Activated CD4-positive, alpha-beta T cell treated with anti-CD3 and anti-CD28 coated beads, Interleukin-2, Interleukin-4, amounts not matched to agents 100 ng/mL and 50 ng/mL, durations not matched to agents 16 hours and 8 hours (primary cell): ENCODE measurements around the gene BCAS1.
"Not testable (repeated sequence)": the region's sequence is repeated elsewhere in the genome, so short reads cannot be mapped to it uniquely, and the experiment has no call there.

Source experiments
- DNase-seq: peaks from one replicate; pipeline ENCODE4 v3.0.0-alpha.2; 2020; ENCODE audit warnings: low spot score

Gene BCAS1

DNA sequence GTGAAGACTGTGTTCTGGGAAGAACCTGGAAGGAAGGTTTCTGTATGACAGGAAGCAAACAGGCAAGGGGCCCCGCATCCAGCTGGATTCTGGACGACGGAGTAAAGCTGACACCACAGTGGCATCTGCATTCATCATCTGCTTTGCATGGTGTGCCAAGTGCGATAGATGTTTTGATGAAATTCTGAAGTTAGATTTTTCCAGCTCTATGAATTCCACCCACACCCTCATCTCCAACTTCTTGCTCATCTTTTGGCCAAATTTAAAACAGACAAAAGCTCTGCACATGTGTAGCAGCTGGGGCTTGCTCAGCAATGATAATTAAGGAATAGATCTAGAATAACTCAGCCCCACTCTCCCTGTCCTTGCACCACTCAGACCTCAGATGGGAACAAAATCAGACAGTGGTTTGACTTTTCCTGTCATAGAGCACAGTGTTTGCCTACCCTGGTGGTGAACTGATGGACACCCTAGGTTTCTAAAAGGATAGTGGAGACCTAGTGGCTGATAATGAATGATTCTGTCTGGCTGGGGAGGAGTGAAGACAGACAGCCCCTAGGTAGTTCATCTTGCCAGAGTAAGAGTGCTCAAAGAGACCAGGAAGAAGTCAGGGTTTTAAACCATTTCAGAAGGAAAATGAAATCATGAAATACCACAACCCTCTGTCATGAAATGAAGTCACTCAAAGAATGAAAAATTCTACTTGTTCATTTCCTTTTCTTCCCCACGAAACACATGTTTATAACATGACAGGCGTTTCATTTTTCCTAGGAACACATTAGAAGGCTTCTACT lies 85.8 kb downstream of the BCAS1 start:
- no peak for DNase-seq

GRCh38 chr20:53983401-53983800 lies 87.0 kb downstream of the BCAS1 start:
- no peak for DNase-seq

GRCh38 chr20:53982624-53983023 lies 87.8 kb downstream of the BCAS1 start:
- DNase-seq: no peak

DNA sequence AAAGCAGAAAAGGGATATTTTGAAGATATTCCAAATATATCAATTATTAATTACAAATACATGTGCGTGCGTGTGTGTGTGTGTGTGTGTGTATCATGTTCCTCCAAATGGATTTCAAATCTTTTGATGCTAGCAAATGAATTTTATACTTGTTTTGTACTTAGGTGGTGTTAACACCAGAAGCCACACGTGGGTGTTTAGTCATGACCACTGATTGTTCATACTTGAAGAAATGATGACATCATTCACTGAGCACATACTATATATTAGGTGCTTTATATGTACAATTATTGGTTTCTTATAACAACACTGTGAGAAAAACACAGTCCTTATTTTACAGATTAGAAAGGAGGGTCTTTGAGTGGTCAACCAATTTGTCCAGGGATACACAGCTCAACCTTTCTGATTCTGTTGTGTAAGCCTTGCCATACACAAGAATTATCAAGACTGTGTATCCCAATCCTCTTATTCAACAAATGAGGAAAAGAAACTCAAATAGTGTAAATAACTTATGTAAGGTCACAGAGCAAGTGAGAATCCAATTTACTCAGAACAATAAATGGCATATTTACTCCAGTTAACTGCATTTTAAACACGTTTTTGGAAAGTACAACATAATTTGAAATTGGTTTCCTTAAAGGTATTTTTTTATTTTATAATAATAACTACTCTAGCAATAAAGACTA lies 88.5 kb downstream of the BCAS1 start:
- DNase-seq: peak; percentile 16

GRCh38 chr20:53981130-53981529 lies 89.3 kb downstream of the BCAS1 start:
- DNase-seq: no peak

DNA sequence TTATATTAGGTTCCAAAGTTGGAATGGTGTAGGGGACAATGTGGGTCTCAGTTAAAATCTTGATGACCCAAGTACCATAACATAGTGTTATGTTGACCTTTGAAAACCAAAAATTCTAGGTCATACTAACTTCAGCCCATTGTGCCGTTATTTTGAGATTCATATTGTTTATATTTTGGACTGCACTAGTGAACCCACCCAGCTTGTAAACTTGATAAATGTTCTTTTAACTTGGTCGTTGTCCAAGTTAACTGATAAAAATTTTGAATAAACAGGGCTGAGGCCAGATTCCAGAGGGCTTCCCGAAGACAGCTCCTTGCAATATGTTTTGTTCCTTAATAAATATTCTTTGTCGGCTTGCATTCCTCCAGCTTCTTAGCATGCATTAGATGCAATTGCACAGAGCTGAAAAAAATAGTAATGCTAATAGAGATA lies 90.3 kb downstream of the BCAS1 start:
- no peak for DNase-seq

DNA sequence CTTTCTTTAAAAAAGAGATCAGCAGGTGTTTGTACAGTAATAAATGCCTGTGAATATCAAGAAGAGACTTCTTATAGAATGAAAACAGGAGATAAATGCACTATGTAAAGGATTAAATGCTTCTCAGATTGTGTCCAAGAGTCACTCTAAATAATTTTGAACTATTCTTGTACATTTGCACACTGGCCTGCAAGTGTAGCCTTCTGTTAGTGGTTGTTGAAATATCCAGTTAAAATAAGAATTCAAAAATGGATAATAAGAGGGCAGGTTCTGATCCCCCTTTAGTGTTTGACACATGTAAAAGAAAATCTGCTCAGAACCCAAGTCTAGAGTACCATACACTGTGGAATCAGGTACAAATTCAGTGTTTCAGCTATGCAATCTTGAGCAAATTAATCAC lies 91.9 kb downstream of the BCAS1 start:
- DNase-seq: no peak

DNA sequence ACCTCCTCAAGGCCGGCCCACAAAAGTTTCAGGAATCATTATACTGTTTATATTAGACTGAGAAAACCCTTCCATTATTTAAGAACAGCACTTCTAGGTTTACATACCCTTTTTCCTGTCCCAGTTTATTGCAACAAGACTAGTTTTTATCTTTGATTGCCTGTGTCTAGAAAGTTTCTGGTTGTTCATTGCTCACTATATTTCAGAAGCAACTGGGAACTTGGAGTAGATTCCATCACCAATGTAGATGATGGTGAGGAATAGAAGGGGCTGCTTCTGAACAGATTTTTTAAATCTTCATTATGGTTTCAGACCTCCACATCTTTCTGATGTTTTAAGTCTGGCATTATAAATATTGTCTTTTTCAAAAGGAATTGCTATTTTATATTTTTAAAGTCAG lies 93.0 kb downstream of the BCAS1 start:
- DNase-seq: no peak

GRCh38 chr20:53975761-53976160 lies 94.6 kb downstream of the BCAS1 start:
- no peak for DNase-seq

DNA sequence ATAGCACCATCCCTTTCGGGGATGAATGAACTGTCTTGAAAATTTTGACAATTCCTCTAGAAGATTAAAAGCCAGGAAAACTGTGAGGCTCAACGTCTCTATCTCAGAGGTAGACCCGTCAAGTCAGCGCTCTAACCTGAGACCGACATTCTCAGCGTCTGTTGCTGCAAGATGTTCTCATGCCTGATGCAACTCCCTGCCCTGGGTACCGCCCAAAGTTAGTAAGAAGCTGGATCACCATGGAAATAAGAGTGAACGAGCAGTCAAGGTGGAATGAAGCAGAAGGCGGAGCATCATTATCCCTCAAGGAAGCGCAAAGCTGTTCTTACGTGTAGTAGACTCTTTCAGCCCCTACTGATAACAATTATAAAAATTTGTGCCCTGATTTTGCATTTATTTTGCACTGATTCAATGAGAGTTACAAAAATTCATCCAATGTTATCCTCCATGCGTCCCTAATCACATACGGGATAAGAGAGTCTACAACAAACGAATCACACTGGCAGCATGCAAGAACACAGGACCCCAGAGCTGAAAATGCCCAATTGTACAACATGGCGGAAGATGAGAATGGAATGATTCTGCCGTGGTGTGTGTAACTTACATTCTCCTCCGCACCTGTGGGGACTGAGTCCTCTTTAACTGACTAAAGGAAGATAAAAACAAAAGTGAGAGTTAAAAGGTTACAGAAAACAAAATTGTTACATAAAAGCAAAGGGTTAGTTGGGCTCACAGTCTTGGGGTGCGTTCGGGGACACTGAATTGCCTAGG lies 95.4 kb downstream of the BCAS1 start:
- DNase-seq: no peak

DNA sequence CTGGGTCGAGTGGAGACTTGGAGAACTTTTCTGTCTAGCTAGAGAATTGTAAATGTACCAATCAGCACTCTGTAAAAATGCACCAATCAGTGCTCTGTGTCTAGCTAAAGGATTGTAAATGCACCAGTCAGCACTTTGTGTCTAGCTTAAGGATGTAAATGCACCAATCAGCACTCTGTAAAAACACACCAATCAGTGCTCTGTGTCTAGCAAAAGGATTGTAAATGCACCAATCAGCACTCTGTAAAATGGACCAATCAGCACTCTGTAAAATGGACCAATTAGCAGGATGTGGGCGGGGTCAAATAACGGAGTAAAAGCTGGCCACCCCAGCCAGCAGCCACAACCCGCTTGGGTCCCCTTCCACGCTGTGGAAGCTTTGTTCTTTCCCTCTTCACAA lies 96.5 kb downstream of the BCAS1 start:
- DNase-seq: not testable (repeated sequence)

- DNase-seq: no peak
Measured at GRCh38 chr20:53972179-53972578, 98.2 kb downstream of the BCAS1 start.

GRCh38 chr20:53971096-53971683 lies 99.2 kb downstream of the BCAS1 start:
- DNase-seq: no peak

- DNase-seq: no peak
Measured at GRCh38 chr20:53970232-53970631, 100.2 kb downstream of the BCAS1 start.

GRCh38 chr20:53967527-53967926 lies 102.9 kb downstream of the BCAS1 start:
- DNase-seq: no peak

- DNase-seq: no peak
Measured at GRCh38 chr20:53966774-53967398, 103.5 kb downstream of the BCAS1 start.

DNA sequence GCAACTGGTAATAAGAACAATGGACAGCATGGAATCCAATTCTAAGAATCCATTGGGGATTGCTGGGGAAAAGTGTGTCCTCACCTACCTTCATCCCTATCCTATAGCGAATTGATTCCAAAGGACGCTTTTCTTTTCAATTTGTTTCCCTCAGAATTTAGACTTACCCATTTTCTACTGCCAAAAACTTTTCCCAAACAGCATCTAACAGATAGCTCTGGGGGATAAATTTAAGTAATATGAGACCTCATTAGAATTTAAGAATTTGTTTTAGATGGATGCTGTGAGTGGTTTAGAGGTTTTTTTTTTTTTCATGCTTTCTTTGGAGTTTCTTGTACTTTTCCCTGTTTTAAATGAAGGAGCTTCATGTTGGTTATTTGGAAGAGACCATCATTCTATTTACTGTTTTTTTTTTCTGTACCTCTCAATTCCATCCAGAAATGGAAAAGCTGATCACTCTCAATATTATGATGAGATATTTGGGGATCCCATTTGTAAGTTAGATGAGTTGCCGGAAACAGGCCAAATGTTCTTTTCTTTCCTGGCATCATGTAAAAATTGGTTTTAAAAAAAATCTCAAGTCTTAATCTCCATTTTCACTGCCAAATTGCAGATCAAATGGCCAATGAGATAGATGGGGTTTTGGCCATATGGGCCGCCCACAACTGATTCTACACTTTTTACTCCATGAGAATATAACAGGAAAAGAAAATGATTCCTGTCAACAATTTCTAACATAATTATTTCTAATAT lies 105.7 kb downstream of the BCAS1 start:
- DNase-seq: no peak

- no peak for DNase-seq
Measured at GRCh38 chr20:53964067-53964466, 106.3 kb downstream of the BCAS1 start.

DNA sequence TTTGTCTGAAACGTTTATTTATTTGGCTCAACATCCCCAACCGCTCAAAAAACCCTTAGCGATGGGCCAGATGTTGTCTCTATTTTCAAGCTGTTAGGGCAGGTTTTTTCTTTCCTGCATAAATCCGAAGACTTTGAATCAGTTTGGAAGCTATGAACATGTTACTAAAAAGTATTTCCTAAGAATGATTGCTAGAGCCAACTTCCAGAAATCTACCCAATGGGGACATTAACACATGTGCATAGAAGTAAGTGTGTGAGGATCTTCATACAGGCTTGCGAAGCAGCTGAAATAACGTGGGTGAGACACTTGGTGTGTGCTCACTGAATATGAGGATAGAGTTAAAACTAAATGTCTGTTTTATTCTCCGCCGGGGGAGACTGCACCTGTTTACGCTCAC lies 106.8 kb downstream of the BCAS1 start:
- no peak for DNase-seq

GRCh38 chr20:53962388-53962787 lies 108.0 kb downstream of the BCAS1 start:
- DNase-seq: no peak

- no peak for DNase-seq
Measured at GRCh38 chr20:53961527-53961926, 108.9 kb downstream of the BCAS1 start.
